HG03432 (cell line): ENCODE measurements around the gene NDFIP1.

Source experiments
- ATAC-seq: cut with Tn5 transposase; IDR thresholded peaks from one replicate; pipeline ENCODE4 v1.9.1; 2021; ENCODE audit warnings: mild to moderate bottlenecking, moderate library complexity; ENCODE audit not compliant: unreplicated experiment

The NDFIP1 gene

DNA sequence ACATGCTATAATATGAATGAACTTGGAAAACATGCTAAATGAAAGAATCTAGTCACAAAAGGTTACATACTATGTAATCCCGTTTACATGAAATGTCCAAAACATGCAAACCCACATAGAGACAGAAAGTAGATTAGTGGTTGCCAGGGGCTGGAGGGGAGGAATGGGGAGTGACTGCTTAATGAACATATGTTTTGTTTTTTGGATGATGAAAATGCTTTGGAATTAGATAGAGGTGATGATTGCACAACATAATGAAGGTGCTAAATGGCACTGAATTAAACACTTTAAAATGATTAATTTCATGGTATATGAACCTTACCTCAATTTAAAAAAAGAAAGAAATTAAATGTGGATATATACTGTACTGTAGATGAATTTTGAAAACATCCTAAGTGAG is 17.6 kb upstream of the NDFIP1 start:
- no peak for ATAC-seq

GRCh38 chr5:142091922-142092321 is 16.7 kb upstream of the NDFIP1 start:
- no peak for ATAC-seq

- no peak for ATAC-seq
These were observed 13.5 kb upstream of the NDFIP1 start for GRCh38 chr5:142095035-142095434.

DNA sequence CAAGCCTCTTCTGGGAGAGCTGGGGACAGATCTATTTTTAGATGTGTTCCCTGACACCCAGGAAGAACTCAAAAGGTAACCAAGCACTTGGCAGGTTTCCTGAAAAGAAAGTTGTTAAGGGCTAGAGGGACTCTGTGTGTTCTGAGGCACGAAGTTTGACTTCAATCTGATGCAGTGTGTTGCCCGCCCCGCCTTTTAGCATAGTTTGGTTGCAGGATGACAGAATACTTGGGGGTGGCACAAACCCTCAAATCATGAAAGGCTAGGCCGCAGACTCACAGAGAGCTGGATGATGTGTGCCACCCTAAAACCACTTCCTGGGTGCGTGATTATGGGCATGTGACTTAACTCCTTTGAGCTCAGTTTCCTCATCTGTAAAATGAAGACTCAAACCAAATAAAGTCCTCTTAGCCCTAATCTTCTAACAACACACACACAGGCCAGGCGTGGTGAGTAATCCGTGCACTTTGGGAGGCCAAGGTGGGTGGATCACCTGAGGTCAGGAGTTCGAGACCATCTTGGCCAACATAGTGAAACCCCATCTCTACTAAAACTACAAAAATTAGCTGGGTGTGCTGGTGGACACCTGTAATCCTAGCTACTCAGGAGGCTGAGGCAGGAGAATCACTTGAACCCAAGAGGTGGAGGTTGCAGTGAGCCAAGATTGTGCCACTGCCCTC is 12.8 kb upstream of the NDFIP1 start:
- no peak for ATAC-seq

- no peak for ATAC-seq
These were observed 12.2 kb upstream of the NDFIP1 start for GRCh38 chr5:142096382-142096781.

DNA sequence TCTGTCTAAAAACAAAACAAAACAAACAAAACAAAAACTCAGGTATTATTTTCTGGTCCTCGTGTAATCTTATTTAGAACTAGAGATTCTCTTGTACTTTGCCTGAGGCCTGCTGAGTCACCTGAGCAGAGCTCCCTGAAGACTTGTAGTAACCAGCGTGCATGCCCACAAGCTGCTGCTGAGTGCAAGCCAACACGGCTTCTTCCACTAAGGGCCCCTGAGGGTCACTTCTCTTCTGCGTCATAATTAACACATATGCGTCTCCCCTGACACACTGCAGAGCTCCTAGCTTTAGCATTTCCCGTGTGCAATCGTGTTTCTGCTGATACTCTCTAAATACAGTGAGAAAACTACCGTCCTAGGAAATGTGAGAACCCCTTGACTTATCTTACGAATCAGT is 10.9 kb upstream of the NDFIP1 start:
- no peak for ATAC-seq

DNA sequence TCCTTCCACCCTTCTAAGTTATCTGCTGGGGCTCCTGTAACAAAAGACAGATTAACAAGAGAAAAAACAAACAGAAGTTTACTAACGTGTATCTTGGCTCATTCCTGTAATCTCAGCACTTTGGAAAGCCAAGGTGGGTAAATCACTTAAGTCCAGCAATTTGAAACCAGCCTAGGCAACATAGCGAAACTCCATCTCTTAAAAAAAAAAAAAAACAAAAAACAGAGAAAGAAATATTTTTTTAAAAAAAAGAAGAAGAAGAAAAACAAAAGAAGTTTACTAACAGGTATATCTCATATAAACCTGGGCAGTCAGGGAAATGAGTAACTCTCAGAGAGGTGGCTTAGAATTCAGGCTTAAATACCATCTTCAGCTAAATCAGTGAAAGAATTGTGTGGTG is 10.3 kb upstream of the NDFIP1 start:
- no peak for ATAC-seq

DNA sequence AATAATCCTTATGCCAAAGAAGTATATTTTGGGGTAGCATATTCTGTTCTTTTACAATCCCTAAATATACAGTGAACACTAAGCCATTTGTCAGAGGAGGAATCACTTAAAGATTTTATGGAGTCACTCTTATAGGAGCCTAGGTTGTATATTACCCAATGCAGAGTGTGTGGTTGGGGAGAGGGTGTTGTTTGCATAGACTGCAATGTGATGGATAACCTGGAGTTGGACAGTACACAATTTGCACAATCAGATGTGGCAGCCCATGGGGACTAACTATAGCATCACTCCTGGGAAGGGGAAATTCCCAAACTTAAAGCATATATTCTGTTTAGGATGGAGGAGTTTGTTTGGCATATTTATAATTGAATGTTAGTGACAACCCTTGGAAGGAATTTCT is 9.6 kb upstream of the NDFIP1 start:
- ATAC-seq, result no peak

- no peak for ATAC-seq
These were observed 8.3 kb upstream of the NDFIP1 start for GRCh38 chr5:142100307-142100706.

- no peak for ATAC-seq
These were observed 5.4 kb upstream of the NDFIP1 start for GRCh38 chr5:142102980-142103740.

- ATAC-seq, result no peak
These were observed 4.1 kb upstream of the NDFIP1 start for GRCh38 chr5:142104491-142104890.

DNA sequence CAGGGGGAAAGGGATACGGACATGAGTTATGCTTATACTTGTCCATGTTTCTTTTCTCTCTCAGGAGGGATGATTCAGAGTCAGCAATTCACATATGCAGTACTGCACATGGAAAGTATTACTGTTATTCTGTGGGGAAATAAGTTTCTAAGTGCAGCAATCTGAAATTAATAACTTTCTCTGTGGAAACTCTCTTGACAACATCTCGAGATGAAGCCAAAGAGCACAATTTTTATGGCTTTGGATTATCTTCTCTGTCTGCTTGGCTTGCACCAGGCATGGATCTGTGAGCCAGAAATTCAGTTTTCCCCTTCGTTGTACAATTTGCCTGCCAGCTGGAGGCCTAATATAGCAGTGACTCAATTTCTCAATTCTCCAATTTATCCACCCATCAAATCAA is 2.5 kb upstream of the NDFIP1 start:
- ATAC-seq, result no peak

DNA sequence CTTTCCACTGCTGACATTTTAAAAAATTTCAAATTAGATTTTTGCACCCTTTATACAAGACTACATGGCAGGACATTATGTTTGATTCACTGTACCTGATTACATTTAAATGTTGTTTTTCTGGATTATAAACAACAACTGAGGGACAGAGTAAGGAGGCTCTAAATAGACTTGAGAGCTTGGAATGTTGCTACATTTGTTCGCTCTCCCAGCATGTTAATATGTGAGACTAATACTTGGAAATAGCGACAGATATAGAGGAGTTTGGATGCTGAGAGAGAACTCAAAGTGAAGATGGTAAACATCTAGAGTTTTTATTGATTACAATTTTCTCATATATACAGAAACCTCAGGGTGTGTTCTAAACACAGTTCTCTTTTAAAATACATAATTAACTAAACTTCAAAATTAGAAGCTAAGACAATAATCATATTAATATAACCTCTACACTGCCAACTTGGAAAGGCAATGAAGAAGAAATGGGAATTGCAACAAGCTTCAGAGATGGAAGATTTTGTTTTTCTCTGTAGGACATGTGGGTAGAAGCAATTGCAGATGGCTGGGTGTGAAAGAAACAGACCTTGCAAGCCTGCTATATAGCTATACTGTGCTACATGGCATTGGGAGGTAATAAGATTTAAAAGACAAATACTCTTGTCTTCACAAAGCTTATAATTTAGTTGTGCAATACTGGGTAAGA is 1.4 kb upstream of the NDFIP1 start:
- no peak for ATAC-seq

- no peak for ATAC-seq
These were observed 695 bp upstream of the NDFIP1 start for GRCh38 chr5:142107736-142108431.

DNA sequence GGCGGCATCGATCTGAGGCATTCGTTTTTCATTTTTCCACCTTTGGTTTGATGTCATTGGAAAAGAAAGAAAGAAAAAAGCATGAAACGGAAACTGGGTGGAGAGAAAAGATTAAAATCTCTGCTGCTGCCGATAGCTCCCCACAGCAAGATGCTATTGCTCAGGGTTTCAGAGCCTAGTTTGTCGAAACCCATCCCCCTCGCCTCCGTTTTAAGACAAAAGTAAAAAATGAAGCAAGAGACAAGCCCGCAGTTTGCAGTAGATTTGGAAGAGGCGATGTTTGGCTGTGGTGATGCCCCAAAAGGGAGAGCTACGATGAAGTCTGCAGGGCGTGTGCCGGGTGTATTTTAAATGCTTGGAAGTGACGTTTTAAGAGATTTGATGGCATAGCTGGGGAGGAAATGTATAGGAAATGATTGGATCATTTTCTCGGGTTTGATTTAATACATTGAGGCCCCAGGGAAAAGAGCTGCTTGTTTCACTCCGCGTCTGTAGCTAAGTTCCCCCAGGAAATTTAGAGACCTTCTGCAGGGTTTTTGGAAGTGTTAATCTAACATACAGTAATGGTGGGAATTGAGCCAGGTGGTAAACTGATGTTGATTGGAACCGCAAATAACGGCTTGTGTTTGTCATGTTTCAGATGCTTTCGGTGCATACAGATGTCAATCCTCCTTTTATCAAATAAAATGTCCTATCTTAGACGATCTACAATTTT is 909 bp downstream of the NDFIP1 start:
- ATAC-seq, result peak; percentile 6

DNA sequence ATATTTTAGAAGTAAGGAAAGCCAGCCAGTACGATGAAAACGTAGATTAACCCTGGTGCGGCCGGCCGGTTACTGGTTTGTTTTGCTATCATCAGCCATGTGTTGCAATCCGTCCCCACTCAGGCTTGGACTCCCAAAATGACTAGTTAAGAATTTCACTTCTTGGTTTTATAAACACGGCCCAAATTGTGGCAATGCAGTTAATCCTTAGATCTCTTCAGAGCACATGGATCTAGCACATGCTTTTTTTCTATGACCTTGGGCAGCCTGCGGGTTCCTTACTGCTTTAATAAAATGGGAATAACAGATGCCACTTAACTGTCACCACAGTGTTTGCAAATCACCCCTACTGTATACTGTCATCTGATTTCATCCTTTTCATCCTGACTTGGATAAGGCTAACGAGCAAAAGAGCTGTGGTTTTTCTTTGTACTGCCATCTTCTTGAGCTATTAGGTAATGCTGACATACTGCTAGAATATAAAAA is 1.5 kb downstream of the NDFIP1 start:
- ATAC-seq, result no peak

DNA sequence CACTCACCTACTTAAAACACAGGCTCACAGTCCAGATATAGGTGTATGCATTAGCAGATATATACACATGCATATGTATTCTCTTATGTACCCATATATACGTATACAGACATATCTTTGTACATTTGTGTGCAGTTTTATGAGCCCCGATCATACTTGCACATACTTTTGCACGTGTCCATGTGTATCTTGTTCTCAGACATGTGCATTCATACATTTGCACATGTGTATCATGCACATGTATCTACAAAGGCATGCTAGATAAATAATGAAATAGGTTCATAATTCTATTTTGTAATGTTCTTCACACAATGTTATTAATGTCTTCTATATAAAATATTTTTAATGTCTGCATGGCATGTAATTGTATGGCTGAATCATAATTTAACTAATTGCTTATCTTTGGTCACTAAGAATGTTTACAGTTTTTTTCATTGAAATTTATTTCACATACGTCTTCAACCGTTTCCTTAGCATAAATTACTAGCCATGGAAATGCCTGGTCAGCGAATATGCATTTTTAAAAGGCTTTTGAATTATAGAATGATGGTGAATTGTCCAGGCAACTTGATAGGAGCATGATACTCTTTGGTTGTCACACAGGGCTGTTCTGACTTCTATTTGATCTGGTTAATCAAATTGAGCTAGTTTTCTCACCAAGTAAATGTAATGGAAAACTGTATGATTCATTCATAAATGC is 2.6 kb downstream of the NDFIP1 start:
- no peak for ATAC-seq

GRCh38 chr5:142114687-142115086 is 6.1 kb downstream of the NDFIP1 start:
- ATAC-seq, result no peak

GRCh38 chr5:142115937-142116614 is 7.5 kb downstream of the NDFIP1 start:
- no peak for ATAC-seq
